HG02571 (cell line): Measurements from ENCODE around the gene MDP1.
"Not testable (repeated sequence)": the region's sequence is repeated elsewhere in the genome, so short reads cannot be mapped to it uniquely, and the experiment has no call there.

Experiments
- ATAC-seq: cut with Tn5 transposase; IDR thresholded peaks from one replicate; pipeline ENCODE4 v1.9.1; 2021; ENCODE audit warnings: mild to moderate bottlenecking, moderate library complexity; ENCODE audit not compliant: unreplicated experiment

Gene MDP1

DNA sequence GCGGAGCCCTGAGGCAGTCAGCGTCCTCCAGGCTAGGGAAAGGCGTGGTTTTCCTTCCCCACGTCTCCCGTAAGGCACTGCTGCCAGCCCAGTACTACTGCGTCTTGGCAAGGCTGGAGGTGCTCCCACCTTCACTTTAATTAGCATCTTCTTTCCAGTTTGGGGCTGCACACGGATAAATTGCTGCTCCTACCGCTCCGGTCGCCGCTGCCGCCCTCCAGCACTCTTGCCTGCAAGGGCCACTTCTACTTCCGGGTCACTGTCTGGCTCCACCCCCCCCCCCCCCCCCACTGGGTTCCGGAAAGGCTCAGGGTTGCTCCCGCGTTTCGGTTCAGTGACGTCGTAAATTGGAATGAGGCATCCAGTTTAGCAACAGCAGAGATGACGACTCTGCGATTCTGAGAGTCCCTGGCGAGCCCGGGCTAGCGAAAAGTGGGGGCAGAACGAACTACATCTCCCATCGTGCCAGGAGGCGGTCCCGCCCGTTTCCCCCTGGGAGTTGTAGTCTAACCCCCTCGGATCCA lies 16.3 kb upstream of the MDP1 start, which contains the start of gene NEDD8:
Gene NEDD8, minus strand, starts transcription at position 247 of the 524 bp plus-strand sequence. Its CDS starts 100 bp downstream, at position 147.
- peak; percentile 72 for ATAC-seq

DNA sequence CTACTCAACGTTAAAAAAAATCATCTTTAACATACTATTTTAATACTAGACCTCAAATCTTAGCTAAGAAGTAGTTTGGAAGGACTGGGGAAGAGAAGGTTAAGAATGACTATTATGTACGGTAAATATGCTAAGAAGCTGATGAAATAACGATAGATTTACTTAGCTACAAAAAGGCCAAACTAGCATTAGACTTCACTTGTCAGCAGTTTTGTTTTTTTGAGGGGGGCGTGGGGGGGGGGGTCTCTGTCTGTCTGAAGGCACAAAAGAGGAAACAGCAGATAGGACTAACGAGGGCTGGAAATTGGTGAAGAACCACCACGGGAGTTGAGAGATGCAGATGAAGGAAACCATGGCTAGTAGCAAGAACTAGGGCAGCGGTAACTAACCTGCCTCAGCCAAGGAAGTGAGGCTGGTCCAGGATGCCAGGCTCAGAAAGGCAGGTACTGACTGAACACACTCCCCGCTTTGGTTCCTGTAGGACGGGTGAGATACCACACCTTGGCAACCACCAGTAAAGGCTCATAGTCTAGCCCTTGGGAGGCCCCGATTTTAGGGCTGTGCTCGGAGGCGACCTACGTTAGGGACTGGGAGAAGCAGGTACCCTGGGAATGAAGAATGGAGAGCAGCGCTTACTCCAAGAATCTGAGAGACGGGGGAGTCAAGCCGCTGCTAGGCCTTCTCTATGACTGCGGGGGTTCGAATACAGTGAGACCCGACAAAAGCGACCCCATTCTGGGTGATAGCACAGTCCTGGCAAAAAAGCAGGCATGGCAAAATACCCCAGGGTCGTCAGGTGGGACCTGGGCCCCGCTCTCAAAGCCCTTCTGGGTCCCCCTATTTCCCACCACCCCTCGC lies 15.6 kb upstream of the MDP1 start:
- no peak for ATAC-seq

DNA sequence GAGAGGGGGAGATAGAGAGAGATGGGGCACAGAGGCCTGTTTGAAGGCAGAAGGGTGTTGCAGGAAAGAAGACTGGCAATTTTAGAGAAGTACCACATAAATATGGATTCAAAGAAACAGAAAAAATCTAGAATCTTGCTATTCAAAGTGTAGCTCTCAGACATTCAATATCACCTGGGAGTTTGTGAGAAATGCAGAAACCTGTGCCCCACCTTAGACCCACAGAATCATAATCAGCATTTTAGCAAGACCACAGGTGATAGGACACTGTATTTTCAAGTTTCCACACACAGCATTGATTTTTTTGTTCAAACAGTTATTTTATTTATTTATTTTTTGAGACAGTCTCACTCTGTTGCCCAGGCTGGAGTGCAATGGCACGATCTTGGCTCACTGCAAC lies 13.0 kb upstream of the MDP1 start:
- no peak for ATAC-seq

DNA sequence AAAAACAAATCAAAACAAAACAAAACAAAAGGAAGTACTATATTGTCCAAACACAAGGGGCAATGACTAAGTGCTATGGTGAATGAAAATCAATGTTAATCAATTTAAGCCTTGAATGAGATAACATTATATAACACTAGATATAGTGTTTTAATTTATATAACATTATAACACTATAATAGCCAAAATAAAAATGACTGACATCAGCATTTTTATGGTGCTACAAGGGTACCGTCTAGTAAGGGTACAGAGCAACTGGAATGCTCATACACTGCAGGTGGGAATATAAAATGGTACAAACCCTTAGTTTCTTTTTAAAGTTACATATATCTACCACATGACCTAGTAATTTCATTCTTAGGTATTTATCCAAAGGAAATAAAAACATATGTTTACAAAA lies 10.6 kb upstream of the MDP1 start:
- no peak for ATAC-seq

DNA sequence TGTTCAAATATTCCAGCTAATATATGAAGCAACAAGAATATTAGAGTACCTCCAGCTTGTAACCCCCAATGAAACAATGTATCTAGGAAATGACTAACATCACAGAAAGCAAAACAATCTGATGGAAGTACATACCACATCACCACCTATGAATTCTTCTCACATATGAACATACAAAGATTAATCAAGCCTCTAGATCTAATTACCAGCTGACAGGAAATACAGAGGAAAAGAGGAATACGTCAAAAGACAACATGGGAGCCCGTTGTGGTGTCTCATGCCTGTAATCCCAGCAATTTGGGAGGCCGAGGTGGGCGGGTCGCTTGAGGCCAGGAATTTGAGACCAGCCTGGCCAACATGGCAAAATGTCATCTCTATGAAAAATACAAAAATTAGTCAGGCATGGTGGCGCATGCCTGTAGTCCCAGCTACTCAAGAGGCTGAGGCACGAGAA lies 8.8 kb upstream of the MDP1 start:
- no peak for ATAC-seq

DNA sequence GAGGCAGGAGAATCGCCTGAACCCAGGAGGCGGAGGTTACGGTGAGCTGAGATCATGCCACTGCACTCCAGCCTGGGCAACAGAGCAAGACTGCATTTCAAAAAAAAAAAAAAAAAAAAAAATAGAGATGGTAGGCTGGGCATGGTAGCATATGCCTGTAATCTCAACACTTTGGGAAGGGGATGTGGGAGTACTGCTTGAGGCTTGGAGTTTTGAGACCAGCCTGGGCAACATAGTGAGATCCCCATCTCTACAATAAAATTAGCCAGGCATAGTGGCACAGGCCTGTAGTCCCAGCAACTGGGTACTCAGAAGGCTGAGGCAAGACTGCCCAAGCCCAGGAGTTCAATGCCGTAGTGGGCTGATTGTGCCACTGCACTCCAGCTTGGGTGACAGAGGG lies 7.1 kb upstream of the MDP1 start:
- not testable (repeated sequence) for ATAC-seq

DNA sequence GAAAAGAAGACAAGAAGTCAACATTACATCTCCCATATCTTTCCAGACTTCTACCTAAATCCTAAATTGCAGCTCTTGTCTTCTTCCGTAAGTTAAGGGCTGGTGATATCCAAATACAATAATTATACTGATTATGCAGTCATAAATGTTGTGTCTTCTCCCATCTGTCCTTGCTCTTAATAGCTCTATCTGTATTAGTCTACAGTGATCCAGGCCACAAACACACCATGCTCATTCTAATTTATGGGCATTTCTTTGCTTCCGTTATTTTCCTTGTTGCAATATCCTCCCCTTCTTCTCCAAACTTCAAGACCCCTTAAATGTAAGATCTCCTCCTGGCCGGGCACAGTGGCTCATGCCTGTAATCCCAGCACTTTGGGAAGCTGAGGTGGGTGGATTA lies 3.7 kb upstream of the MDP1 start:
- ATAC-seq: no peak

DNA sequence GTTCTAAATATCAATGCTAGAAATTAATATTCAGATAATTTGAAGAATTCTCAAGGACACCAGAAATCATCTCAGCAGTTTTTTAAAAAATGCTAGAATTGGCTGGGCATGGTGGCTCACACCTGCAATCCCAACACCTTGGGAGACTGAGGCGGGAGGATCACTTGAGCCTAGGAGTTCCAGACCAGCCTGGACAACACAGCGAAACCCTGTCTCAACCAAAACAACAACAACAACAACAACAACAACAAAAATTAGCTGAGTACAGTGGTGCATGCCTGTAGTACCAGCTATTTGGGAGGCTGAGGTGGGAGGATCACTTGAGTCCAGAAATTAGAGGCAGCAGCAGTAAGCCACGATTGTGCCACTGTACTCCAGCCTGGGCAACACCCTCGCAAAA lies 3.2 kb upstream of the MDP1 start:
- no peak for ATAC-seq

DNA sequence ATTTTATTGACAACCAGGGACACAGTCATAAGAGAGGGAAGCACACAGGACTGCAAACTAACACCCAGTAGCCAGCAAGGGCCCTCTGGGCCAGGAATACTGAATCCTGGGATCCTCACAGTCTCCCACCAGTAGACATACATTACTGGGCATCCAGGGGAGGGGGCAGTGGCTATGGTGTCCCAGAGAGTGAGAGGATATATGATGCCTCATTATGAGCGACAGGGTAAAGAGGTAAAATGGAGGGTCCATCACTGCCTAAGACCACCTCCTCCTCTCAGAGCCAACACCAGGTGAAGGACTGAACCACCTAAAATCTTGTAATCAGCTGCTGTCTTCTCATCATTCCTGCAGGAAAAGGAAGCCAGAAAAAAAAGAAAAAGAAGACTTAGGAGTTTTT lies 1.0 kb upstream of the MDP1 start:
- ATAC-seq: not testable (repeated sequence)

DNA sequence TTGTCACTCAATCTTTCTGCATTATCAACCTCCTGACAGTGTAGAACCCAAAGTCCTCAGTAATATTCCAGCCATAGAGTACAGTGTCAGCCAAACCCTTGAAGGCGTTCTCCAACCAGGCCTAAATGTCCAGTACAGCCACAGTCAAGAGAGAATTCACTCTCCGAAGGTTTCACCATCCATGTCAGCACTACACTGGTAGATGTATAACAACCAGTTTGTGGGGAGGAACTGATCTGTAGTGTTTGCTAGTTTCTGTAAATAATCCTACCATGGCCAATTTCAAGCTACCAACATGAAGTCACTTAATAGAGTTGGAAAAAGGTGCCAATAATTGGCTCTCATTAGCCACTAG lies 456 bp upstream of the MDP1 start:
- no peak for ATAC-seq

DNA sequence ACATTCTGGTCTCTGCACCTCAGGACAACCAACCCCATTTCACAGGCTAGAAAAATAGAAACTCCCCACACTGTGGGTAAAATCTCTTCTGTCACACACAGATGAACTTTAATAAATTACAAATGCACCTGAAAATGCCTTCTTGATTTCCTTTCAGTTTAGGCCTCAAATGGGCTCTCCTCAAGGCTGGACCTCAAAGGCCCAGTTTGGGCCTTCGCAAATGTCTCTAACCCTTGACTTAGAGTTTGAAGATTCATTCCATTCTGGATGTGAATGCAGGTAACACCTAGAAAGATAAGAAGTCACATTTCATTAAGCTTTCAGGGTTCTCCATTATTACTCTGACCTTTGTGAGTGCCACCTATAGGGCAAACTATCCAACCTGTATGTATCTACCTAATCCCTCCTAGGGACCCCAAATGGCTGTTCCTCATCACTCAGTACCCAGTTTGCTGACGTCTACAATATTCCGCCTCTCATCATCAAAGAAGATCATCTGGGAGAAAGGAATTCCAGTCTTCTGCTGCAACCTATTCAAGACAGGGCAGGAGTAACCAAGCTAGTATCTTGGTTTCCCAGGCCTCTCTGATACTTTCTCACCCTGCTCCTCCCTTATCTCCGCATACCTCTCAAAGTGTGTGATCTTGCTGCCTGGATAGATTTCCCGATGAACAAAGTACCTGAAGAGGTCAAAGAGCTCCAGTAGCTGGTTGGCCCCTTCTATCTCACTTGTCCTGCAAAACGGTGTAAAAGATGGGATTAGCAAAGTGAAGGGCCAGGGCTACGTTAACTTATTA lies 1.8 kb downstream of the MDP1 start:
- ATAC-seq: no peak

DNA sequence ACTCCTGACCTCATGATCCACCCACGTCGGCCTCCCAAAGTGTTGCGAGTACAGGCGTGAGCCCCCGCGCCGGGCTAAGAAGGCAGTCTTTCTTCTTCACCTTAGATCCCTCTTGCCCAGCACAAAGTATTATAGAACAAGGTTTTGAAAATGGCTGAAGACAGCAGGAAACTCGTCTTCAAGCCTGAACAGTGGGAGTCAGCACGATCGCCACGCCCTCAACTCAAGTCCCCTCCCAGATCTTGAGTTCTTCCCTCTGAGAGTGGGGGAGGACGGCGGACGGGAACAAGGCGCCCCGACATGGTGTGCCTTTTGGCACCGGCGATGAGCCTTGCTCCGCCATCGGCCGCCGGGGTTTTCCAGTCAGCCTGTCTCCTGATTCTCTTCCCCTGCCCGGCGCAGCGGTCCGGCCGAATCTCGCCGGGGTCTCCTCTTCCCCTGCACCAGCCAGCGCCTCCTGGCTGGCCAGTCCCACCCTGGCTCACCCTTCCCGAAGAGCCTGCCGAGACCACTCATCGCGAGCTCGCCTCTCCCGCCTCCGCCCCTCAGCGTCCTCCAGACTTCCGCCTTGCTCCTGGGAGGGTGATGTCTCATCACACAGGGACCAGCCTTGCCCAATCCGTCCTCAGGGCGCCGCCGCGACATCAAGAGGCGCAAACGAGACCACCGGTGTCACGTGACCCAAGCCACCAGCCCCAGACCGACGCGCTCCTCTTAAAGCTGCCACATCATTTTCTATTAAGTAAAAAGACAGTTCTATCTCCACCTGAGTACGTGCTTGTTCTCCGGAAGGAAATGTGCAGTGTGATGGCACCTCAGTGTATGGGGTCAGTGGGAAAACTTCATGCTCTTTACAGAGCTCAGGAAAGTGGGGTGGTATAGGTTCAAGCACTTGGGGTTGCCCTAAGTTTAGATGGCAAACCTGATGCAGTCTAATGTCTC lies 2.7 kb downstream of the MDP1 start, which contains the start of gene CHMP4A:
Gene CHMP4A, minus strand, starts transcription at position 565 of the 942 bp plus-strand sequence. Its CDS starts 49 bp downstream, at position 516.
- ATAC-seq: peak; percentile 75

DNA sequence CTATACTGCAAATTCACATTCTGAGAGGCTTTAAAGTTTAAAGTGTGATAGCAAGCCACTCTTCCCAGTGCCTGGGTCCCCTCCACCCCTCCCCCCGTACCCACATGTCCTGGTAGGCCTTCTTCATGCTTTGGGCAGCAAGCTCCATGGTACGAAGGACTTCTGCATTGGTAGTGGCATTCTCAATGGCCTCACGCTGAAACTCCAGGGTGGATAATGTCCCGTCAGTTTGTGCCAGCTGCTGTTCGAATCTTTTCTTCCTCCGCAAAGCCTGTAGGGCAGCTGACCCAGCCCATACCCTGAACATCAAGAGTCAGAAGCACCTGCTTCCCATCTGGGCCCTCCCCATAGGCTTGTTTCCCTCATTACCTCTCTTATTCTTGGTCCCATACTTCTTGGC lies 4.6 kb downstream of the MDP1 start:
- no peak for ATAC-seq

DNA sequence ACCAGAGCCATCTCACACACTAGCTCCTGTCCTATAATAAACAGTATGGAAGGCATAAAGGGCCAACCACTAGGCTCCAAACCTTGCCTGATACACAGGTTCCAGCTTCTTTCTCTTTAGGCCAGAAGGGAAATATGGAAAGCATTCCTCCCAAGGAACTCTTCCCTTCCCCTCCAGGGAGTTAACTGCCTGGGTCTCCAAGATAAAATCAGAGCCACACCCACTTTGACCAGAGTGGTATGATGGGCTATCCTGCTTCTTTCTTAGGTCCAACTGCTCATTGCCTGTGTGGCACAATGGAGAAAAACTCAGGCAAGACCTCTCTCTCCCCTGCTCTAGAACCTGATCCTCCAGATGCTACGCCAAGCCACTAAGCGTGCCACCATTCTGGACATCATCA lies 8.2 kb downstream of the MDP1 start:
- no peak for ATAC-seq

DNA sequence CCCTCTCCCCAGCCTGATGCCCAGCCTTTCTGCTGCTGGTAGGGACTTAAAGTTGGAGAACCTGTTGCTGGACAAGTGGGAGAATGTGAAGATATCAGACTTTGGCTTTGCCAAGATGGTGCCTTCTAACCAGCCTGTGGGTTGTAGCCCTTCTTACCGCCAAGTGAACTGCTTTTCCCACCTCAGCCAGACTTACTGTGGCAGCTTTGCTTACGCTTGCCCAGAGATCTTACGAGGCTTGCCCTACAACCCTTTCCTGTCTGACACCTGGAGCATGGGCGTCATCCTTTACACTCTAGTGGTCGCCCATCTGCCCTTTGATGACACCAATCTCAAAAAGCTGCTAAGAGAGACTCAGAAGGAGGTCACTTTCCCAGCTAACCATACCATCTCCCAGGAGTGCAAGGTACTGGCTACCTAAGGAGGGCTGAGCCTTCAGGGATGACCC lies 8.7 kb downstream of the MDP1 start:
- ATAC-seq: no peak

DNA sequence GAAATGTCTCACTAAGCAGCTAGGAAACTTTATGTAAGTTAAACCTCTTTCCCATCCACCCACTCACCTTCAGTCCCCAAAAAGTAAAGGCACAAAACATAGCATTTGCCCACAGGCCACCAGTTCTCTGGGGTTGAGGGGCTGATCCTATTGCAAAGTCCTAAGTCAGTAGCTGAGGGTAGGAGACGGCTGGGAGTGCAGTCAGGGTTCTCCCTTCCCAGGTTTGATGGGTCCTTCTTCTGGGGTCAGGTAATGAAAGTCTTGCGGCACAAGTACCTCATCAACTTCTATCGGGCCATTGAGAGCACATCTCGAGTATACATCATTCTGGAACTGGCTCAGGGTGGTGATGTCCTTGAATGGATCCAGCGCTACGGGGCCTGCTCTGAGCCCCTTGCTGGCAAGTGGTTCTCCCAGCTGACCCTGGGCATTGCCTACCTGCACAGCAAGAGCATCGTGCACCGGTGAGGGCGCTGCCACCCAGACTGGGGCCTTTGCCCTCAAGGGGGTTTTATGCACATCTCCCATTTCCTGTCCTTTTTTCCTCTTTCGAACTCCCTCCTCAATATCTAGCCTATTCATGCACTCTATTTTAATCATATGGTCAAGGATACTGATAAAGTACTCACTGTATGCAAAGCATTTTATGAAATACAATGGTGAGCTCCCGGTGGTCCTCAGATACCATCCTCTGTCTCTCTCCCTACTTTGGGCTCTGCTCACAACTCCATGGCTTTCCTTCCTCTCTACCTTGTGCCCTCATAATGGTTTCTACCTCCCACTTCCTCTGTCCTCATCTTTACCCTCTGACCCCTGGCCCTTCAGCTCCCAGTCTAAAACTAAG lies 9.4 kb downstream of the MDP1 start:
- no peak for ATAC-seq

DNA sequence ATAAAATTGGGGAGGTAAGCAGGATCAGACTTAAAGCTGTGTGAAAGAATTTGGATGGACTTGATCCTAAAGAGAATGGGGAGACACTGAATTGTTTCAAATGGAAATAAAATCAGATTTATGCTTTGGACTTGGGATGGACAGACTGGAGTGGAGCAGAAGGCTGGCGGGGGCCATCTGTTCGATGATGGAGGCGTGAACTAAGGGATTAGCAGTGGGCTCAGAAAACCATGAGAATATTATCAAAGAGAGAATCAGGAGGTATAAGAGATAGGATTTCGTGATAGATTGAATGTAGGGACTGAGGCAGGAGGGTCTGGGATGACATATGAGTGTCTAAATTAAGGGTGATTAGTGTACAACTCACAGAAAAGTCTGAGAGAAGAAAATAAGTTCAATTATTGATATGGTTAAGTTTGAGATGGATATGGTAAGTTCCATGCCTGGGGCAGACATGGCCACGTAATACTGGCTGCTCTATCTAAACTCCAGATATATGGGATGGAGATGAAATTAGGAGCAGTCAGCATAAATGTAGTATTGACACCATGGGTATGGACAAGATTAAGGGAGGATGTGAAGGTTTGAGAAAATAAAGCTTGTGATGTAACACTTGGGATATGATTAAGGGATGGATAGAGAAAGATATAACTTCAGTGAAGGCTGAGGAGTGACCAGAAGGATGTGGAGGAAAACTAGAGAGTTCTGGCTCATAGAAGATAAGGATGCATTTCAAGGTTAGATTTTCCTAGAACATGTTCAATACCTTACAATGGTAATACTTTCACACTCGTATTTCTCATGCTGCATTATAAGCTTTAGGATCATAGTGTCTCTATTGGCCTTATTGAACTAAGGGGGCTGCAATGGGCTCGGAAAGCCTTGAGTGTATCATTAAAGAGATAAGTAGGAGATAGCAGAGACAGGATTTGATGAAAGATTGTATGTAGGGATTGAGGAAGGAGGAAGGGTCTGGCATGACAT lies 11.4 kb downstream of the MDP1 start:
- ATAC-seq: no peak

DNA sequence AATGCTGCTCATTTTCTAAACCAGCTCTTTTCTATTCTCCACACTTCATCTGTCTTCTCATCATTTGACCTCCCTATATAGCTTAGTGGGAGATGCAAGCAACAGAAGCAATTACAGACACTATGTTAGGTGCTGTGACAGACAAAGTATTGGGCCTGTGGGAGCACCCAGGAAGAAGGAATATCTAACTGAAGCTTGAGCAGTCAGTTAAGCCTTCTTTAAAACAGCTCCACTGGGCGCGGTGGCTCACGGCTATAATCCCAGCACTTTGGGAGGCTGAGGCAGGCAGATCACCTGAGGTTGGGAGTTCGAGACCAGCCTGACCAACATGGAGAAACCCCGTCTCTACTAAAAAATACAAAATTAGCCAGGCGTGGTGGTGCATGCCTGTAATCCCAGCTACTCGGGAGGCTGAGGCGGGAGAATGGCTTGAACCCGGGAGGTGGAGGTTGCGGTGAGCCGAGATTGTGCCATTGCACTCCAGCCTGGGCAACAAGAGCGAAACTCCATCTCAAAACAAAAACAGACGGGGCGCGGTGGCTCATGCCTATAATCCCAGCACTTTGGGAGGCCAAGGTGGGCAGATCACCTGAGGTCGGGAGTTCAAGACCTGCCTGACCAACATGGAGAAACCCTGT lies 12.5 kb downstream of the MDP1 start:
- ATAC-seq: not testable (repeated sequence)
